ENCODE data around the gene LRRC23. TPM values are rescaled to one million over a fixed set of nuclear protein-coding genes. Genes with fewer than 3 reads are reported as not detected.

The LRRC23 gene
- total RNA-seq, 4 donors from 2014 or later, result 2.3 to 5.9 (median 4.8) TPM

DNA sequence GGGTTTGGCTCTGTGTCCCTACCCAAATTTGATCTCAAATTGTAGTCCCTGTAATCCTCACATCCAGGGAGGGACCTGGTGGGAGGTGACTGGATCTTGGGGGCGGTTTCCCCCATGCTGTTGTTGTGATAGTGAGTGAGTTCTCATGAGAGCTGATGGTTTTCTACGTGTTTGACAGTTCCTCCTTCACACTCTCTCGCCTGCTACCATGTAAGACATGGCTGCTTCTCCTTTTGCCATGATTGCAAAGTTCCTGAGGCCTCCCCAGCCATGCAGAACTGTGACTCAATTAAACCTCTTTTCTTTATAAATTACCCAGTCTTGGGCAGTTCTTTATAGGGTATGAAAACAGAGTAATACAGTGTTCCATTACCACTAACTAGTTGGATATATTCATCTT lies 10.3 kb upstream of the LRRC23 start:
- Histone ChIP-seq H3K4me3 (no peak overlapping the region), H3K27ac (no peak overlapping the region), H3K36me3 (no peaks in the 10 kb centered on the region), H3K27me3 (no peaks in the 10 kb centered on the region), H3K4me1 (peaks cover 3 to 15% (median 3%) of the 10 kb centered on the region in 3 donors), H3K9me3 (no peaks in the 10 kb centered on the region)
- 72 to 91% methylated on average over 3 of the region's 3 CpGs for WGBS, 2 donors
- TF ChIP-seq CTCF (IDR thresholded peaks at IDR 0.05) (no peak), POLR2A (IDR thresholded peaks at IDR 0.05) (no peak)
- DNase-seq, result no peak
- intact Hi-C loops (cut with DNase I), result no loop called here

DNA sequence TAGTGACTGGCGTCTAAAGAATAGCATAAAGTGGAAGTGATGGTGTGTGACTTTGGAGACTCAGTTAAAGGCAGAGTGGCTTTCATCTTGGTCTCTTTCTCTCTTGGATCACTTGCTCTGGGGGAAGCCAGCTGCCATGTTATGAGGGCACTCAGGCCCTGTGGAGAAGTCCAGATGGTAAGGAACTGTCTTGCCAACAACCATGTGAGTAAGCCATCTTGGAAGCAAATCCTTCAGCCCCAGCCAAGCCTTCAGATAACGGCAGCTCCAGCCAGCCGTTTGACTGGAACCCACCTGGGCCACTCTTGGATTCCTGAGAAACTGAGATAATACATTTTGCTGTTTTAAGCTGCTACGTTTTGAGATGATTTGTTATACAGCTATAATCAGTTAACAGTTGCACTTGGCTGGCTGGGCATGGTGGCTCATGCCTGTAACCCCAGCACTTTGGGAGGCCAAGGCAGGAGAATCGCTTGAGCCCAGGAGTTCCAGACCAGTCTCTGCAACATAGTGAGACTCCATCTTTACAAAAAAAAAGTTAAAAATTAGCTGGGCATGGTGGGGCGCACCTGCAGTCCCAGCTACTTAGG lies 7.7 kb upstream of the LRRC23 start:
- H3K9me3 ChIP-seq, result no peaks in the 10 kb centered on the region
- no peak overlapping the region for H3K4me3 ChIP-seq
- intact Hi-C loops (cut with DNase I), result no loop called here

GRCh38 chr12:6899427-6899826 lies 5.2 kb upstream of the LRRC23 start:
- Histone ChIP-seq H3K4me3 (no peak overlapping the region), H3K4me1 (peaks cover 0 to 16% (median 3%) of the 10 kb centered on the region in 3 donors), H3K9me3 (no peaks in the 10 kb centered on the region), H3K27me3 (no peaks in the 10 kb centered on the region), H3K27ac (no peak overlapping the region), H3K36me3 (no peaks in the 10 kb centered on the region)
- DNase-seq, result no peak
- intact Hi-C loops (cut with DNase I), result no loop called here
- TF ChIP-seq POLR2A (IDR thresholded peaks at IDR 0.05), result no peak
- no peak for TF ChIP-seq CTCF (IDR thresholded peaks at IDR 0.05)
- 68 to 73% methylated on average over 4 to 5 of the region's 5 CpGs for WGBS, 2 donors

More for the DNA sequence above, 7.7 kb upstream of the LRRC23 start:
- H3K27ac ChIP-seq, result no peak overlapping the region
- no peak for DNase-seq
- no peak for TF ChIP-seq POLR2A (IDR thresholded peaks at IDR 0.05)
- TF ChIP-seq CTCF (IDR thresholded peaks at IDR 0.05), result no peak
- H3K4me1 ChIP-seq, result peaks cover 0 to 11% (median 0%) of the 10 kb centered on the region in 3 donors
- WGBS, 2 donors, result 69 to 81% methylated on average over 6 of the region's 6 CpGs
- H3K36me3 ChIP-seq, result no peaks in the 10 kb centered on the region
- H3K27me3 ChIP-seq, result no peaks in the 10 kb centered on the region

DNA sequence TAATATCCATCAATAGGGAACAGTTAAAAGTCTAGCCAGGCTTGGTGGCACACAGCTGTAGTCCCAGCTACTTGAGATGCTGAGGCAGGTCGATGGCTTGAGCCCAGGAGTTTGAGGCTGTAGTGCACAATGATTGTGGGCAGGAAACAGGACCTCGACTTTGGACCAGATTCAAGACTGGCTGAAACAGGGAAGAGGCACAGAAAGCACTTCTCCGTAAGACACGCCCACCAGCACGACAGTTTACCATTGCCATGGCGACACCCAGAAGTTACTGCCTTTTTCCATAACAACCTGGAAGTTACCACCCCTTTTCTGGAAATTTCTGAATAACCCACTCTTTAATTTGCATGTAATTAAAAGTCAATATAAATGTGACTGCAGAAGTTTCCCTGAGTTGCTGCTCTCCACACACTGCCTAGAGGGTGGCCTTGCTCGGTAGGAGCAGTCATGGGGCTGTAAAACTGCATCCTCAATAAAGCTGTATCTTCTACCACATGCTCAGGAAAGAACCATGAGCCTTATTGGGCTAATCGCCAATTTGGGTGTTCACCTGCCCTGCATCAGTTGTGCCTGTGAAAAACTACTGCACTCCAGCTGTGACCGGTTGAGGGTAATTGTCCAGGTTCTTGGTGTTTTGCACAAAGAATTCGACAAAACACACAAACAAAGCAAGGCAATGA lies 4.6 kb upstream of the LRRC23 start:
- peak overlapping the region in 2 of 4 donors; percentile 4 to 7 for H3K27ac ChIP-seq
- H3K27me3 ChIP-seq, result no peaks in the 10 kb centered on the region
- no peaks in the 10 kb centered on the region for H3K36me3 ChIP-seq
- peaks cover 0 to 19% (median 4%) of the 10 kb centered on the region in 3 donors for H3K4me1 ChIP-seq
- no peak for DNase-seq
- intact Hi-C loops (cut with DNase I), result no loop called here
- WGBS, 2 donors, result 47 to 51% methylated on average over 8 to 10 of the region's 10 CpGs
- TF ChIP-seq POLR2A (IDR thresholded peaks at IDR 0.05) (no peak), CTCF (IDR thresholded peaks at IDR 0.05) (no peak)
- H3K9me3 ChIP-seq, result no peaks in the 10 kb centered on the region
- H3K4me3 ChIP-seq, result no peak overlapping the region

GRCh38 chr12:6902448-6902847 lies 2.2 kb upstream of the LRRC23 start:
- 80 to 85% methylated on average over 4 of the region's 4 CpGs for WGBS, 2 donors
- no peak overlapping the region for H3K27ac ChIP-seq
- intact Hi-C loops (cut with DNase I), result no loop called here
- H3K9me3 ChIP-seq, result no peaks in the 10 kb centered on the region
- H3K4me1 ChIP-seq, result peaks cover 0 to 27% (median 9%) of the 10 kb centered on the region in 3 donors
- no peak for TF ChIP-seq CTCF (IDR thresholded peaks at IDR 0.05)
- peaks cover 0 to 11% (median 0%) of the 10 kb centered on the region in 3 donors for H3K36me3 ChIP-seq
- no peak for DNase-seq
- H3K4me3 ChIP-seq, result no peak overlapping the region
- H3K27me3 ChIP-seq, result no peaks in the 10 kb centered on the region
